Pancreas (tissue), 10 donors: ENCODE results near the gene SMIM35. TPM values are rescaled to one million over a fixed set of nuclear protein-coding genes. Genes with fewer than 3 reads are reported as not detected.
A peak's percentile ranks its signal among the peaks of the same experiment; 100 is the strongest.

ENCODE experiments used
- ATAC-seq, 4 donors: fragments of 200-7000 bp; cut with Tn5 transposase; one replicate each; pipeline versions ENCODE4 v1.8.0 to v1.9.1; 2020; ENCODE audit warnings: mild to moderate bottlenecking in 4 of 4, moderate library complexity in 4 of 4
- DNase-seq, 6 donors: peaks; one replicate each; pipeline ENCODE4 v3.0.0-alpha.2; 2020
- FAIRE-seq: peaks from 2 replicates; lab custom pipeline; 2012; peaks lifted over from hg19 to GRCh38; lab: Jason Lieb, UNC
- H3K27ac ChIP-seq, 4 donors: fragments of 200-600 bp; sonication (generic); 1 replicate in 3 of 4; 2 replicates in 1 of 4; pipeline versions ENCODE4 v1.5.0 to v1.8.0; 2020
- H3K27me3 ChIP-seq, 4 donors: fragments of 200-600 bp; one replicate each; pipeline ENCODE4 v1.8.0; 2021
- H3K36me3 ChIP-seq, 3 donors: fragments of 200-600 bp; sonication (generic) in 1 of 3; one replicate each; pipeline versions ENCODE4 v1.5.0 to v1.8.0; 2020 to 2021
- H3K4me1 ChIP-seq, 3 donors: fragments of 200-600 bp; one replicate each; pipeline ENCODE4 v1.8.0; 2021
- H3K4me3 ChIP-seq, 4 donors: fragments of 200-600 bp; sonication (generic) in 2 of 4; one replicate each; pipeline versions ENCODE4 v1.5.0 to v1.8.0; 2020 to 2021
- H3K9me3 ChIP-seq, 4 donors: fragments of 200-600 bp; one replicate each; pipeline ENCODE4 v1.8.0; 2021
- WGBS, 2 donors: extraction: QIAGEN DNeasy Blood & Tissue Kit; methylation state at CpG; one replicate each; pipeline ENCODE4 v1.1.7; 2013; 5-methylcytosine and 5-hydroxymethylcytosine counted together
- intact Hi-C, 3 donors: fragments of 100-400 bp; cut with DNase I; formaldehyde crosslinking; loops; one replicate each; pipeline versions ENCODE4 v1.11.1 to v1.14.2; 2022
- polyA plus RNA-seq, 2 donors: library from polyadenylated mRNA; stranded (reverse); fragments of 200-250 nt; gene quantifications; one replicate each; pipeline ENCODE4 v1.2.3, GENCODE V29; 2013
- total RNA-seq, 6 donors: library from RNA; stranded (reverse); fragmentation: NEBNext Ultra II Directional in 4 of 6; extraction: Animal tissue kit (Norgen Biotek cat#: 25700) in 4 of 6; gene quantifications; one replicate each; pipeline versions ENCODE4 v1.2.1 to v1.2.4, GENCODE V29; 2021 to 2023
- TF ChIP-seq, protein P1 (sequence below), 4 donors: fragments of 200-600 bp; sonication (generic) in 3 of 4; IDR thresholded peaks; one replicate each; pipeline versions ENCODE4 v1.5.0 to v1.8.0; 2021; ENCODE audit warnings: antibody characterized with exemption in 4 of 4
- donor health status: healthy with polysubstance abuse.
- donor health status: DM: no; HTN: no; CAD: no; lungs with moderate emphysema.
- donor health status: DM: no; HTN: no; CAD: no.
- donor health status: control.
- donor health status: control.
- donor health status: Bipolar disorder and iron deficiency.
- donor health status: DM: yes; HTN: yes; CAD: no.
- donor health status: DM: no; HTN: no; CAD: no.
- donor health status: DM: no; HTN: no; CAD: no.
- donor health status: DM: yes; HTN: yes; CAD: no.

The SMIM35 gene
- total and polyA plus RNA-seq, 8 donors, result 0.02 TPM; not detected in 7

DNA sequence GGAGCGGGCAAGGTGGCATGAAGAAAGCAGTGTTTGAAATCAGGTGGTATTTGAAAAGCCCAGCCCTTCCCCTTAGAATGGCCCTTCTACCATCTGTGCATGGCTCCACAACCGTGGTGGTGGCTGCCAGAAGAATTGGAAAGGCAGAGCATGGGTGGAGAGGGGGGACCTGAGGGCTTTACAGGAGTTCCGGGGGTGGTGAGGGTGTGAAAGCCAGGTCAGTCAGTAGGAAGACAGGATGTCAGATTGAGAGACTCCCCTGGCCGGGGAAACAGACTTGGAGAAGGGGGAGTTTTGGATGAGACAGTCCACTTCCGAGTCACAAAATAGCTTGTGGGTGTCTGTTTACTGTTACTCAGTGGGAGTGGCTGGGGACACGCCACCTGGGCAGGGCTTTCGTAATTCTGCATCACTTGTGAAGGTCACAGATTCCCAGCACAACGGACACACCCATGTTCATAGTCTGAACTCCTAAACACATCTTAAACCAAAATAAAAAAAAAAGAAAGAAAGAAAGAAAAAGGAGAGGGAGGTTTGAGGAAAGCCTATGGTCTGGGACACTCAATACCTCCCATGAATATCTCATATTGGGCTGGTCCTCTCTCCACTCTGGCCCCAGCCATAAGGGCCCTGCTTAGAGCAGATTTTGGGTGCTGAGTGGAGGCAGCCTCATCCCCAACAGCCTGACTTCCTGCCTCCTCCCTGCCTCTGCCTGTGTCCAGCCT is 24.4 kb upstream of the SMIM35 start:
- Histone ChIP-seq H3K36me3 (no peaks in the 10 kb centered on the region), H3K4me3 (no peak overlapping the region), H3K27ac (no peak overlapping the region), H3K9me3 (no peaks in the 10 kb centered on the region), H3K4me1 (no peaks in the 10 kb centered on the region), H3K27me3 (no peaks in the 10 kb centered on the region)
- TF ChIP-seq, protein P1, sequence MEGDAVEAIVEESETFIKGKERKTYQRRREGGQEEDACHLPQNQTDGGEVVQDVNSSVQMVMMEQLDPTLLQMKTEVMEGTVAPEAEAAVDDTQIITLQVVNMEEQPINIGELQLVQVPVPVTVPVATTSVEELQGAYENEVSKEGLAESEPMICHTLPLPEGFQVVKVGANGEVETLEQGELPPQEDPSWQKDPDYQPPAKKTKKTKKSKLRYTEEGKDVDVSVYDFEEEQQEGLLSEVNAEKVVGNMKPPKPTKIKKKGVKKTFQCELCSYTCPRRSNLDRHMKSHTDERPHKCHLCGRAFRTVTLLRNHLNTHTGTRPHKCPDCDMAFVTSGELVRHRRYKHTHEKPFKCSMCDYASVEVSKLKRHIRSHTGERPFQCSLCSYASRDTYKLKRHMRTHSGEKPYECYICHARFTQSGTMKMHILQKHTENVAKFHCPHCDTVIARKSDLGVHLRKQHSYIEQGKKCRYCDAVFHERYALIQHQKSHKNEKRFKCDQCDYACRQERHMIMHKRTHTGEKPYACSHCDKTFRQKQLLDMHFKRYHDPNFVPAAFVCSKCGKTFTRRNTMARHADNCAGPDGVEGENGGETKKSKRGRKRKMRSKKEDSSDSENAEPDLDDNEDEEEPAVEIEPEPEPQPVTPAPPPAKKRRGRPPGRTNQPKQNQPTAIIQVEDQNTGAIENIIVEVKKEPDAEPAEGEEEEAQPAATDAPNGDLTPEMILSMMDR (IDR thresholded peaks at IDR 0.05), result no peak
- FAIRE-seq, result no peak
- ATAC-seq, result peak in 1 of 4 donors; percentile 25
- no peak for DNase-seq
- intact Hi-C loops, result no loop called here
- WGBS, 2 donors, result 49 to 55% methylated on average over 8 of the region's 8 CpGs

GRCh38 chr11:118109231-118109630 is 22.5 kb upstream of the SMIM35 start:
- 70 to 80% methylated on average over 2 of the region's 2 CpGs for WGBS, 2 donors
- Histone ChIP-seq H3K4me1 (no peaks in the 10 kb centered on the region), H3K9me3 (no peaks in the 10 kb centered on the region), H3K27me3 (no peaks in the 10 kb centered on the region), H3K4me3 (no peak overlapping the region), H3K36me3 (no peaks in the 10 kb centered on the region), H3K27ac (no peak overlapping the region)
- intact Hi-C loops, result no loop called here
- no peak for ATAC-seq
- DNase-seq, result no peak
- TF ChIP-seq, protein P1 (IDR thresholded peaks at IDR 0.05), result no peak
- FAIRE-seq, result no peak

- H3K27ac ChIP-seq, result no peak overlapping the region
- TF ChIP-seq, protein P1 (IDR thresholded peaks at IDR 0.05), result no peak
- FAIRE-seq, result no peak
- H3K27me3 ChIP-seq, result no peaks in the 10 kb centered on the region
- WGBS, 2 donors, result 74 to 76% methylated on average over 5 of the region's 5 CpGs
- intact Hi-C loops, result no loop called here
- DNase-seq, result no peak
- ATAC-seq, result no peak
- H3K36me3 ChIP-seq, result no peaks in the 10 kb centered on the region
- no peaks in the 10 kb centered on the region for H3K9me3 ChIP-seq
- H3K4me1 ChIP-seq, result no peaks in the 10 kb centered on the region
- no peak overlapping the region for H3K4me3 ChIP-seq
Measured at GRCh38 chr11:118108513-118108912, 21.8 kb upstream of the SMIM35 start.

GRCh38 chr11:118106789-118107335 is 20.1 kb upstream of the SMIM35 start:
- Histone ChIP-seq H3K27me3 (no peaks in the 10 kb centered on the region), H3K9me3 (no peaks in the 10 kb centered on the region), H3K27ac (no peak overlapping the region), H3K36me3 (no peaks in the 10 kb centered on the region), H3K4me1 (no peaks in the 10 kb centered on the region), H3K4me3 (no peak overlapping the region)
- TF ChIP-seq, protein P1 (IDR thresholded peaks at IDR 0.05), result no peak
- intact Hi-C loops, result no loop called here
- FAIRE-seq, result no peak
- DNase-seq, result no peak
- WGBS, 2 donors, result 59 to 76% methylated on average over 2 of the region's 2 CpGs
- peak in 1 of 4 donors; percentile 35 for ATAC-seq
